Upper lobe of left lung (tissue), 6 donors: Measurements from ENCODE around the gene KCNG2. TPM values are rescaled to one million over a fixed set of nuclear protein-coding genes. Genes with fewer than 3 reads are reported as not detected.

Experiments
- ATAC-seq, 2 donors: fragments of 200-7000 bp; cut with Tn5 transposase; one replicate each; pipeline ENCODE4 v1.9.1; 2022; ENCODE audit warnings: mild to moderate bottlenecking in 2 of 2, moderate library complexity in 2 of 2; ENCODE audit not compliant: low FRiP score in 2 of 2
- DNase-seq, 2 donors: peaks; one replicate each; pipeline ENCODE4 v3.0.0-alpha.2; 2019 to 2020
- H3K27ac ChIP-seq, 4 donors: fragments of 200-600 bp; sonication (generic); one replicate each; pipeline ENCODE4 v1.5.1; 2016 to 2019
- H3K27me3 ChIP-seq, 4 donors: fragments of 200-600 bp; sonication (generic); one replicate each; pipeline ENCODE4 v1.5.1; 2017 to 2019
- H3K36me3 ChIP-seq, 4 donors: fragments of 200-600 bp; sonication (generic); one replicate each; pipeline ENCODE4 v1.5.1; 2016 to 2019
- H3K4me1 ChIP-seq, 4 donors: fragments of 200-600 bp; sonication (generic); one replicate each; pipeline ENCODE4 v1.5.1; 2018 to 2019
- H3K4me3 ChIP-seq, 4 donors: fragments of 200-600 bp; sonication (generic); one replicate each; pipeline ENCODE4 v1.5.1; 2017 to 2019; ENCODE audit warnings: mild to moderate bottlenecking in 2 of 4, moderate library complexity in 1 of 4
- H3K9me3 ChIP-seq, 4 donors: fragments of 200-600 bp; sonication (generic); one replicate each; pipeline ENCODE4 v1.5.1; 2018 to 2019
- EP300 ChIP-seq, 4 donors: sonication (generic); formaldehyde crosslinking; IDR thresholded peaks; one replicate each; pipeline ENCODE4 v1.5.1; 2017; ENCODE audit warnings: antibody characterized with exemption in 4 of 4, control low read depth in 2 of 4
- POLR2A ChIP-seq, 4 donors: fragments of 450-650 bp; IDR thresholded peaks; one replicate each; pipeline ENCODE4 v1.5.1; 2016 to 2017; ENCODE audit warnings: antibody characterized with exemption in 4 of 4, mild to moderate bottlenecking in 2 of 4
- POLR2AphosphoS5 ChIP-seq, 2 donors: sonication (generic); formaldehyde crosslinking; IDR thresholded peaks; one replicate each; pipeline ENCODE4 v1.5.1; 2017; ENCODE audit warnings: antibody characterized with exemption in 2 of 2
- WGBS, 2 donors: methylation state at CpG; one replicate each; pipeline ENCODE4 v1.1.5; 2017 to 2018; 5-methylcytosine and 5-hydroxymethylcytosine counted together
- total RNA-seq, 6 donors: library from RNA; depleted of rRNA in 4 of 6; stranded (reverse); fragments of >200 nt in 4 of 6; gene quantifications; one replicate each; pipeline versions ENCODE4 v1.1.0 to v1.2.1, GENCODE V29; 2016 to 2021
- TF ChIP-seq, protein P1 (sequence below), 6 experiments: fragments of 450-650 bp in 4 of 6; fragments of 200-600 bp in 2 of 6; sonication (generic) in 2 of 6; IDR thresholded peaks; one replicate each; pipeline ENCODE4 v1.5.1; 2016 to 2019; ENCODE audit warnings: antibody characterized with exemption in 6 of 6
- donor health status: DM: no; HTN: no; CAD: no; lungs with moderate emphysema.
- donor health status: DM: no; HTN: yes; CAD: no; lungs with severe emphysema.

The KCNG2 gene
- total RNA-seq, 6 donors from 2014 or later = 0.49 to 1.1 (median 0.73) TPM; not detected in 2

DNA sequence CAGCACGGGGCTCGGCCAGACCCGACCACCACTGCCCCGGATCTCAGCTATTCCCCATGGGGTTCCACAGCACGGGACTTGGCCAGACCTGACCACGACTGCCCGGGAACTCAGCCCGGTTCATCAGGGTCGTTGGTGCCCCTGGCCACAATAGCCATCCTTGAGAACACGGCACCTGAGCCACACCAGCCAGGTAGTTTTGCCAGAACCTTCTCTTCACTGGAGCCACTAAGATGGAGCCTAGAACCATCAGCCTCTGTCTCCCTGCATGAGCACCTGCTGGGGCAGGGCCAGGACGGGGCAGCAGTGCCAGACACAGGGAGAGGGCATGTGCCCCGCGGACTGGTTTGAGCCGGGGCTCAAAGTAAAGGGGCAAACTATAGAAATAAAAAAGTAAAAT is 11.4 kb upstream of the KCNG2 start:
- ATAC-seq = no peak
- Histone ChIP-seq H3K4me3 (no peak overlapping the region), H3K27me3 (peaks cover 0 to 18% (median 13%) of the 10 kb centered on the region in 4 donors), H3K4me1 (peaks cover 12 to 22% (median 14%) of the 10 kb centered on the region in 4 donors), H3K9me3 (no peaks in the 10 kb centered on the region), H3K36me3 (no peaks in the 10 kb centered on the region), H3K27ac (no peak overlapping the region)
- peak in 1 of 2 donors; percentile 37 for DNase-seq
- 74 to 87% methylated on average over 10 to 13 of the region's 14 CpGs for WGBS, 2 donors
- TF ChIP-seq, protein P1, sequence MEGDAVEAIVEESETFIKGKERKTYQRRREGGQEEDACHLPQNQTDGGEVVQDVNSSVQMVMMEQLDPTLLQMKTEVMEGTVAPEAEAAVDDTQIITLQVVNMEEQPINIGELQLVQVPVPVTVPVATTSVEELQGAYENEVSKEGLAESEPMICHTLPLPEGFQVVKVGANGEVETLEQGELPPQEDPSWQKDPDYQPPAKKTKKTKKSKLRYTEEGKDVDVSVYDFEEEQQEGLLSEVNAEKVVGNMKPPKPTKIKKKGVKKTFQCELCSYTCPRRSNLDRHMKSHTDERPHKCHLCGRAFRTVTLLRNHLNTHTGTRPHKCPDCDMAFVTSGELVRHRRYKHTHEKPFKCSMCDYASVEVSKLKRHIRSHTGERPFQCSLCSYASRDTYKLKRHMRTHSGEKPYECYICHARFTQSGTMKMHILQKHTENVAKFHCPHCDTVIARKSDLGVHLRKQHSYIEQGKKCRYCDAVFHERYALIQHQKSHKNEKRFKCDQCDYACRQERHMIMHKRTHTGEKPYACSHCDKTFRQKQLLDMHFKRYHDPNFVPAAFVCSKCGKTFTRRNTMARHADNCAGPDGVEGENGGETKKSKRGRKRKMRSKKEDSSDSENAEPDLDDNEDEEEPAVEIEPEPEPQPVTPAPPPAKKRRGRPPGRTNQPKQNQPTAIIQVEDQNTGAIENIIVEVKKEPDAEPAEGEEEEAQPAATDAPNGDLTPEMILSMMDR (IDR thresholded peaks at IDR 0.05) = no peak
- TF ChIP-seq POLR2A (IDR thresholded peaks at IDR 0.05) (no peak), EP300 (IDR thresholded peaks at IDR 0.05) (no peak), POLR2AphosphoS5 (IDR thresholded peaks at IDR 0.05) (no peak)

DNA sequence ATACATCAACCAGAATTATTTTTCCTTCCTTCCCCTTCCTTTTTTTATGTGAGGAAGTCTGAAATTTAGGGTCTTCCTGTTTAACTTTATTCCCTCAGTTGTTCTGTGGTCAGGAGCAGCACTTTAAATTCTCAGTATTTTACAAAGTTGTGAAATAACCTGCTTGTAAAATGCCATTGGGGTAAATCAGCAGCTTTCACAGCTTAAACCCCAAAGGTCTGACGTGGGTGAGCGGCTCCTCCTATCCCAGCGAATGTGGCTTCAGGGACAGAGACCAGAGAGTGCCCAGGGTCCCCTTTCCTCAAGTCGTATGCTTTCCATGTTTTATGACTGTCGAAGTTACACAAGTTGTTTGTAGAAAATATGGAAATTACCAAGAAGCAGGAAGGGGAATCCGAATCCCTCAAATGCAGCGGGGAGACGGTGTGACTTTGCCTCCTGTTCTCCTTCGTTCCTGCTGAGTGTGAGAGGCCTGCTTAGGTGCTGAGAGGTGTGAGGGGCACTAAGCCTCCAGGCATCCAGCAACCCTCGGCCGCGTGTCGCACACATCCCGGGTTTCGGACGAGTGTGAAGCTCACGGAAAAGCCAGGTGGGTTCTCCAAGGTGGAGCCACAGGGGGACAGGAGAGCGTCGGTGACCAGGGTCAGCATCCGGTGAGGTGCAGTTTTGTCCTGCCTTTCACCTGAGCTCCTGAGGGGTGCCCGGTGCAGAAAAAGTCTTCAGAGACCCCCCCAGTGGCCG is 10.8 kb upstream of the KCNG2 start:
- no peak overlapping the region for H3K4me3 ChIP-seq
- ATAC-seq = no peak
- no peak for TF ChIP-seq POLR2A (IDR thresholded peaks at IDR 0.05)
- TF ChIP-seq, protein P1 (IDR thresholded peaks at IDR 0.05) = no peak
- TF ChIP-seq POLR2AphosphoS5 (IDR thresholded peaks at IDR 0.05) = no peak
- TF ChIP-seq EP300 (IDR thresholded peaks at IDR 0.05) = no peak
- no peaks in the 10 kb centered on the region for H3K9me3 ChIP-seq
- H3K27me3 ChIP-seq = peaks cover 0 to 18% (median 13%) of the 10 kb centered on the region in 4 donors
- peaks cover 16 to 29% (median 18%) of the 10 kb centered on the region in 4 donors for H3K4me1 ChIP-seq
- H3K27ac ChIP-seq = no peak overlapping the region
- no peaks in the 10 kb centered on the region for H3K36me3 ChIP-seq
- 75 to 76% methylated on average over 20 to 22 of the region's 22 CpGs for WGBS, 2 donors
- DNase-seq = peak; percentile 14 to 23

DNA sequence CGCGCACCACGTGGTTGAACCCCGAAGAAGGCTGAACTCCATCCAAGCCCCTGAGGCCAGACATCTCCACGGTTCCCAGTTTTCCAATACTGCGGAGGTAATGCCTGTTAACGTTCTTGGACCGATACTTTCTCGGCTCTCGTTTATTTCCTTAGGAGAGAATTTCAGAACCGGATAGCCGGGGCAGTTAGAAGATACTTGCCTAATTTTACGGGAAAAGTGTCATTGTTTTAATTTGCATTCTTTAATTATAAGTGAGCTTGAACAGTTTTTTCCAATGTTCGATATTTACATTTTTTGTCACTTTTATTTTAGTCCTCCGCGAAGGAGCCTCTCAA is 10.2 kb upstream of the KCNG2 start:
- Histone ChIP-seq H3K4me1 (peaks cover 16 to 34% (median 21%) of the 10 kb centered on the region in 4 donors), H3K27ac (no peak overlapping the region), H3K36me3 (no peaks in the 10 kb centered on the region), H3K4me3 (peak overlapping the region in 1 of 4 donors; percentile 34), H3K27me3 (peaks cover 0 to 18% (median 13%) of the 10 kb centered on the region in 4 donors), H3K9me3 (no peaks in the 10 kb centered on the region)
- DNase-seq (no peak), ATAC-seq (no peak)
- TF ChIP-seq POLR2A (IDR thresholded peaks at IDR 0.05) (no peak), EP300 (IDR thresholded peaks at IDR 0.05) (no peak), POLR2AphosphoS5 (IDR thresholded peaks at IDR 0.05) (no peak)
- TF ChIP-seq, protein P1 (IDR thresholded peaks at IDR 0.05) = no peak
- 82 to 85% methylated on average over 16 of the region's 16 CpGs for WGBS, 2 donors

DNA sequence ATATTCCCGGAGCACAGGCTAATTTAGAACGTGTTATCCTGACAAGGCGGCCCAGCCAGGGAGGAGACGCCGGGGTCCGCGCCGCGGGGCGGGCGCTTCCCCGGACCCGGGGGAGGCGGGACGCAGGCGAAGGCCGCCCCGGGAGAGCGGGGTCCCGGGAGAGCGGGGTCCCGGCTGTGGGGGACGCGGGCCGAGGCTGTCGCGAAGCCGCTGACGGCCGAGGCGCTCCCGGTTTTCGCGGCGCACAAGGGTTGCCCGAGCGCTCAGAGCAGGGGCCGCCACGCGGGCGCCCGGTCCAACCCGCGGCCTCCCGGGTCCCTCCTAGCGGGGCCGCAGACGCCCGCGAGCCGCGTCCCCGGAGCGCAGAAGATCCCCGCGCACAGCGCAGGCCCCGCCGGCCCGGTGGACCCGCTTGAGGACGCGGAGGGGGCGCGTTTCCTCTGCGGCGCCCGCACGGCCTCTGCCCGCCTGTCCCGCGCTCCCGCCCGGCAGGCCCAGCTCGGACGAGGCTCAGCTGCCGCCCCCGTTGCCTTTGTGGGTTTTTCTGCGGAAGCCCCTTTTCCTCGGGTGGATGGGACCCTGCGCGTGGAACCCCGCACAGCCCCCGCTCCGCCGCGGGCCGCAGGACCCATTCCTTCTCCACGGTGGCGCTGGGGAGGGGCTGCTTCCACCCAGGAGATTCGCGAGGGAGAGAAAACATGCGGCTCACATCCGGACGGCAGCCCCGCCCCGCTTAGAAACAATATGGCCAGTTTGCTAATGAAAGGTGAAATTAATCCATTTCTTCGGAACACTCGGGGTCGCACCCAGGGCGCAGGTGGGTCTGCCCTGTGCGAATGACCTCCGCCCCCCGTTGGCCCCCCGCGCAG is 9.6 kb upstream of the KCNG2 start:
- Histone ChIP-seq H3K9me3 (no peaks in the 10 kb centered on the region), H3K27ac (no peak overlapping the region), H3K27me3 (peaks cover 0 to 18% (median 13%) of the 10 kb centered on the region in 4 donors), H3K4me3 (peak overlapping the region in 3 of 4 donors; percentile 13 to 34 (median 26)), H3K36me3 (no peaks in the 10 kb centered on the region), H3K4me1 (peaks cover 16 to 36% (median 21%) of the 10 kb centered on the region in 4 donors)
- DNase-seq (peak; percentile 20 to 83), ATAC-seq (no peak)
- no peak for TF ChIP-seq EP300 (IDR thresholded peaks at IDR 0.05)
- no peak for TF ChIP-seq POLR2AphosphoS5 (IDR thresholded peaks at IDR 0.05)
- TF ChIP-seq POLR2A (IDR thresholded peaks at IDR 0.05) = no peak
- TF ChIP-seq, protein P1 (IDR thresholded peaks at IDR 0.05) = no peak
- 11 to 25% methylated on average over 13 to 38 of the region's 106 CpGs for WGBS, 2 donors
